Measurements from ENCODE around the gene ARFGEF2. TPM values are rescaled to one million over a fixed set of nuclear protein-coding genes. Genes with fewer than 3 reads are reported as not detected.

ARFGEF2 gene
- polyA plus RNA-seq, 1 donor from 2014 or later, result 19.8 TPM

DNA sequence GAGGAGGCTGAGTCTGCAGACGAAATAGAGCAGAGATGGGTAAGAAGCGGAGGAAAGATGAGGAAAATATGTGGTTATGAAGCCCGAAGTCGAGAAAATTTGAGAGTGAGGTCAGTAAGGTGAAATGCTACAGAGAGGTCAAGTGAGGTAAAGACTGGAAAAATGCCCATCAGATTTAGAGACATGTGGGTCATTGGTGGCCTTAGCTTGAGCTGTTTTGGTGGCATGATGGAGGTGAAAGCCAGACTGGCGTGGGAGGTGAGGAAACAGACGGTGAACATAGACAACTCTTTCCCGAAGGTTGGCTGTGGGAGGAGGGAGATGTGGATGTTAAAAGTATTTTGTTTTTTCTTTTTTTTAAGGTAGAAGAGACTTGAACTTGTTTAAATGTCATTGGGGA is 9.4 kb downstream of the ARFGEF2 start:
- H3F3A ChIP-seq (ENCODE audit: insufficient read depth, low read length, poor library complexity, severe bottlenecking), result no peaks in the 10 kb centered on the region
- H4K20me1 ChIP-seq (ENCODE audit: insufficient read depth), result no peaks in the 10 kb centered on the region
- H3K9ac ChIP-seq (ENCODE audit: low read length), result no peak overlapping the region
- no peaks in the 10 kb centered on the region for H3K36me3 ChIP-seq (ENCODE audit: insufficient read depth, low read length)
- H3K27me3 ChIP-seq (ENCODE audit: insufficient read depth, low read depth, low read length), result no peaks in the 10 kb centered on the region
- no peak overlapping the region for H3K4me3 ChIP-seq (ENCODE audit: low read length)
- H3K9me2 ChIP-seq (ENCODE audit: insufficient read depth, low read length), result no peaks in the 10 kb centered on the region
- H2AFZ ChIP-seq (ENCODE audit: low read depth, low read length), result no peak overlapping the region
- no peak overlapping the region for H3K27ac ChIP-seq (ENCODE audit: low read length)
- peaks cover 27% of the 10 kb centered on the region for H3K79me2 ChIP-seq (replicated peaks; ENCODE audit: insufficient read depth, low read length)
- TF ChIP-seq MXI1 (conservative IDR thresholded peaks at IDR 0.05; ENCODE audit: poor library complexity, severe bottlenecking) (no peak), TAF1 (IDR thresholded peaks at IDR 0.05; ENCODE audit: low read depth) (no peak), EP300 (conservative IDR thresholded peaks at IDR 0.05; ENCODE audit: poor library complexity, severe bottlenecking) (no peak), POLR2AphosphoS5 (IDR thresholded peaks at IDR 0.05) (no peak), SMC3 (conservative IDR thresholded peaks at IDR 0.05; ENCODE audit: poor library complexity) (no peak), RAD21 (conservative IDR thresholded peaks at IDR 0.05) (no peak), EZH2 (IDR thresholded peaks at IDR 0.05; ENCODE audit: borderline replicate concordance, insufficient read depth, low read length, poor library complexity, severe bottlenecking) (no peak)
- TF ChIP-seq, protein P1, sequence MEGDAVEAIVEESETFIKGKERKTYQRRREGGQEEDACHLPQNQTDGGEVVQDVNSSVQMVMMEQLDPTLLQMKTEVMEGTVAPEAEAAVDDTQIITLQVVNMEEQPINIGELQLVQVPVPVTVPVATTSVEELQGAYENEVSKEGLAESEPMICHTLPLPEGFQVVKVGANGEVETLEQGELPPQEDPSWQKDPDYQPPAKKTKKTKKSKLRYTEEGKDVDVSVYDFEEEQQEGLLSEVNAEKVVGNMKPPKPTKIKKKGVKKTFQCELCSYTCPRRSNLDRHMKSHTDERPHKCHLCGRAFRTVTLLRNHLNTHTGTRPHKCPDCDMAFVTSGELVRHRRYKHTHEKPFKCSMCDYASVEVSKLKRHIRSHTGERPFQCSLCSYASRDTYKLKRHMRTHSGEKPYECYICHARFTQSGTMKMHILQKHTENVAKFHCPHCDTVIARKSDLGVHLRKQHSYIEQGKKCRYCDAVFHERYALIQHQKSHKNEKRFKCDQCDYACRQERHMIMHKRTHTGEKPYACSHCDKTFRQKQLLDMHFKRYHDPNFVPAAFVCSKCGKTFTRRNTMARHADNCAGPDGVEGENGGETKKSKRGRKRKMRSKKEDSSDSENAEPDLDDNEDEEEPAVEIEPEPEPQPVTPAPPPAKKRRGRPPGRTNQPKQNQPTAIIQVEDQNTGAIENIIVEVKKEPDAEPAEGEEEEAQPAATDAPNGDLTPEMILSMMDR (IDR thresholded peaks at IDR 0.05; ENCODE audit: poor library complexity, severe bottlenecking), result no peak
- TF ChIP-seq, protein P2, sequence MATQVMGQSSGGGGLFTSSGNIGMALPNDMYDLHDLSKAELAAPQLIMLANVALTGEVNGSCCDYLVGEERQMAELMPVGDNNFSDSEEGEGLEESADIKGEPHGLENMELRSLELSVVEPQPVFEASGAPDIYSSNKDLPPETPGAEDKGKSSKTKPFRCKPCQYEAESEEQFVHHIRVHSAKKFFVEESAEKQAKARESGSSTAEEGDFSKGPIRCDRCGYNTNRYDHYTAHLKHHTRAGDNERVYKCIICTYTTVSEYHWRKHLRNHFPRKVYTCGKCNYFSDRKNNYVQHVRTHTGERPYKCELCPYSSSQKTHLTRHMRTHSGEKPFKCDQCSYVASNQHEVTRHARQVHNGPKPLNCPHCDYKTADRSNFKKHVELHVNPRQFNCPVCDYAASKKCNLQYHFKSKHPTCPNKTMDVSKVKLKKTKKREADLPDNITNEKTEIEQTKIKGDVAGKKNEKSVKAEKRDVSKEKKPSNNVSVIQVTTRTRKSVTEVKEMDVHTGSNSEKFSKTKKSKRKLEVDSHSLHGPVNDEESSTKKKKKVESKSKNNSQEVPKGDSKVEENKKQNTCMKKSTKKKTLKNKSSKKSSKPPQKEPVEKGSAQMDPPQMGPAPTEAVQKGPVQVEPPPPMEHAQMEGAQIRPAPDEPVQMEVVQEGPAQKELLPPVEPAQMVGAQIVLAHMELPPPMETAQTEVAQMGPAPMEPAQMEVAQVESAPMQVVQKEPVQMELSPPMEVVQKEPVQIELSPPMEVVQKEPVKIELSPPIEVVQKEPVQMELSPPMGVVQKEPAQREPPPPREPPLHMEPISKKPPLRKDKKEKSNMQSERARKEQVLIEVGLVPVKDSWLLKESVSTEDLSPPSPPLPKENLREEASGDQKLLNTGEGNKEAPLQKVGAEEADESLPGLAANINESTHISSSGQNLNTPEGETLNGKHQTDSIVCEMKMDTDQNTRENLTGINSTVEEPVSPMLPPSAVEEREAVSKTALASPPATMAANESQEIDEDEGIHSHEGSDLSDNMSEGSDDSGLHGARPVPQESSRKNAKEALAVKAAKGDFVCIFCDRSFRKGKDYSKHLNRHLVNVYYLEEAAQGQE (IDR thresholded peaks at IDR 0.05; ENCODE audit: borderline replicate concordance), result no peak
- no peaks in the 10 kb centered on the region for H3K9me3 ChIP-seq (ENCODE audit: low read length)
- H3K4me2 ChIP-seq (ENCODE audit: low read length), result no peak overlapping the region

DNA sequence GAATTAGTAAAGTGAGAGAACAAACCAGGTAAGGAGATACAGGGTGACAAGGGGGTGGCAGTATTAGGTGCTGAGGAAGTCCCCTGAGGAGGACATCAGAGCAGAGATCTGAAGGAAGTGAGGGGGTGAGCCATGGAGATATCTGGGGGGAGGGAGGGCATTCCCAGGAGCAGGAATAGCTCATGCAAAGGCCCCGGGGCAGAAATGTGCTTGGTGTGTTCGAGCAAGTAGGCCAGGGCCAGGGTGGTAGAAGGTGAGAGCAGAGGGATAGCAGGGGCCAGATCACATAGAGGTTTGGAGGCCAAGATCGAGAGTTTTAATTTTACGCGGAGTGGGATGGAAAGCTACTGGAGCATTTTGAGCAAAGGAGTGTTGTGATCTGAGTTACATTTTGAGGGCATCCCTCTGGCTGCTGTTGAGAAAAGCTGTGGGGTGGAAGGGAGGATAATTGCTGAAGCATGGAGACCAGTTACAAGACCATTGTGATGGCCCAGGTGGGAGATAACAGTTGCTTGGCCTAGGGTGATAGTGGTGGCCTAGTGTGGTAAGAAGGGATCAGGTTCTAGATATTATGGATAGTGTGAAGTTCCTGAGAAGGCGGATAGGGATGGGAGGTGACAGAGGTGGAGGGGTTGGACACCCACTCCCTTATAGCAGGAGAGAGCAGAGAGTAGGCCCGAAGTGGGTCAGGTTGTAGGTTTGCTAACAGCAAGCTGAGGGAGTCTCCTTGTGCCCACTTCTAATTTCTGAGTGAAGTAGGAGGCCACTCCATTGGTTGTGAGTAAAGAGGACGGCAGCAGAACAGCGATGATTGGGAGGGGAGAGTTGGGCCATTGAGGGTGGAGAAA is 10.2 kb downstream of the ARFGEF2 start:
- Histone ChIP-seq H3K27me3 (ENCODE audit: insufficient read depth, low read depth, low read length) (no peaks in the 10 kb centered on the region), H3K4me2 (ENCODE audit: low read length) (no peak overlapping the region), H2AFZ (ENCODE audit: low read depth, low read length) (no peak overlapping the region), H4K20me1 (ENCODE audit: insufficient read depth) (no peaks in the 10 kb centered on the region), H3K4me3 (ENCODE audit: low read length) (no peak overlapping the region), H3K9ac (ENCODE audit: low read length) (no peak overlapping the region), H3F3A (ENCODE audit: insufficient read depth, low read length, poor library complexity, severe bottlenecking) (no peaks in the 10 kb centered on the region), H3K9me3 (ENCODE audit: low read length) (no peaks in the 10 kb centered on the region), H3K27ac (ENCODE audit: low read length) (no peak overlapping the region), H3K36me3 (ENCODE audit: insufficient read depth, low read length) (no peaks in the 10 kb centered on the region), H3K9me2 (ENCODE audit: insufficient read depth, low read length) (no peaks in the 10 kb centered on the region), H3K79me2 (replicated peaks; ENCODE audit: insufficient read depth, low read length) (peaks cover 27% of the 10 kb centered on the region)
- TF ChIP-seq RAD21 (conservative IDR thresholded peaks at IDR 0.05), result no peak
- no peak for TF ChIP-seq POLR2AphosphoS5 (IDR thresholded peaks at IDR 0.05)
- TF ChIP-seq EZH2 (IDR thresholded peaks at IDR 0.05; ENCODE audit: borderline replicate concordance, insufficient read depth, low read length, poor library complexity, severe bottlenecking), result no peak
- TF ChIP-seq, protein P2 (IDR thresholded peaks at IDR 0.05; ENCODE audit: borderline replicate concordance), result no peak
- TF ChIP-seq EP300 (conservative IDR thresholded peaks at IDR 0.05; ENCODE audit: poor library complexity, severe bottlenecking), result no peak
